Superior temporal gyrus (tissue), 1 donor: ENCODE results near the gene SYCP2L.
"Not testable (repeated sequence)": the region's sequence is repeated elsewhere in the genome, so short reads cannot be mapped to it uniquely, and the experiment has no call there.

ENCODE experiments used
- DNase-seq: peaks from one replicate; pipeline ENCODE4 v3.0.0-alpha.2; 2016; ENCODE audit errors: extremely low spot score

SYCP2L gene

GRCh38 chr6:10956776-10957175 lies 69.9 kb downstream of the SYCP2L start:
- DNase-seq = no peak

- DNase-seq = no peak
These were observed 70.6 kb downstream of the SYCP2L start for GRCh38 chr6:10957414-10957886.

- no peak for DNase-seq
These were observed 73.3 kb downstream of the SYCP2L start for GRCh38 chr6:10960171-10960570.

- DNase-seq = no peak
These were observed 75.0 kb downstream of the SYCP2L start for GRCh38 chr6:10961837-10962236.

- no peak for DNase-seq
These were observed 75.8 kb downstream of the SYCP2L start for GRCh38 chr6:10962673-10963072.

GRCh38 chr6:10963113-10963512 lies 76.3 kb downstream of the SYCP2L start:
- no peak for DNase-seq

GRCh38 chr6:10964684-10965083 lies 77.8 kb downstream of the SYCP2L start:
- DNase-seq = no peak

GRCh38 chr6:10968776-10969175 lies 81.9 kb downstream of the SYCP2L start:
- DNase-seq = no peak

GRCh38 chr6:10970731-10971130 lies 83.9 kb downstream of the SYCP2L start:
- no peak for DNase-seq

- no peak for DNase-seq
These were observed 85.3 kb downstream of the SYCP2L start for GRCh38 chr6:10972196-10972595.

GRCh38 chr6:10976571-10976970 lies 89.7 kb downstream of the SYCP2L start:
- DNase-seq = no peak

- DNase-seq = no peak
These were observed 90.5 kb downstream of the SYCP2L start for GRCh38 chr6:10977231-10977968.

GRCh38 chr6:10979603-10980002 lies 92.8 kb downstream of the SYCP2L start:
- DNase-seq = no peak

GRCh38 chr6:10981409-10981808 lies 94.6 kb downstream of the SYCP2L start:
- DNase-seq = no peak

- DNase-seq = not testable (repeated sequence)
These were observed 98.1 kb downstream of the SYCP2L start for GRCh38 chr6:10984959-10985358.

- DNase-seq = no peak
These were observed 102.7 kb downstream of the SYCP2L start for GRCh38 chr6:10989587-10989986.

GRCh38 chr6:10991115-10991514 lies 104.3 kb downstream of the SYCP2L start:
- DNase-seq = no peak

- no peak for DNase-seq
These were observed 107.0 kb downstream of the SYCP2L start for GRCh38 chr6:10993896-10994295.

- DNase-seq = no peak
These were observed 108.4 kb downstream of the SYCP2L start for GRCh38 chr6:10995114-10995707.

GRCh38 chr6:10999994-11000393 lies 113.1 kb downstream of the SYCP2L start:
- no peak for DNase-seq

- no peak for DNase-seq
These were observed 115.3 kb downstream of the SYCP2L start for GRCh38 chr6:11002176-11002575.

- not testable (repeated sequence) for DNase-seq
These were observed 116.4 kb downstream of the SYCP2L start for GRCh38 chr6:11003297-11003696.

GRCh38 chr6:11006061-11006460 lies 119.2 kb downstream of the SYCP2L start:
- no peak for DNase-seq
